H9 (cell line): ENCODE measurements around the gene MT1A. TPM values are rescaled to one million over a fixed set of nuclear protein-coding genes. Genes with fewer than 3 reads are reported as not detected.

Experiments used
- DNase-seq: peaks from one replicate; pipeline ENCODE4 v3.0.0-alpha.2; 2017
- H2AFZ ChIP-seq: one replicate; pipeline ENCODE4 v1.6.1; 2013; ENCODE audit warnings: mild to moderate bottlenecking, low read length, control low read depth, moderate library complexity
- H2AK5ac ChIP-seq: 2 replicates; pipeline ENCODE4 v1.6.1; 2013; ENCODE audit warnings: low read length, control low read depth, mixed read lengths; ENCODE audit not compliant: insufficient read length
- H2BK120ac ChIP-seq: one replicate; pipeline ENCODE4 v1.6.1; 2013; ENCODE audit warnings: low read depth, mild to moderate bottlenecking, low read length, control low read depth, inconsistent platforms; ENCODE audit not compliant: poor library complexity, severe bottlenecking
- H2BK12ac ChIP-seq: 2 replicates; pipeline ENCODE4 v1.6.1; 2013; ENCODE audit warnings: low read length, control low read depth, mixed read lengths, low read depth; ENCODE audit not compliant: insufficient read length
- H2BK15ac ChIP-seq: 2 replicates; pipeline ENCODE4 v1.6.1; 2013; ENCODE audit warnings: low read depth, low read length, control low read depth
- H2BK20ac ChIP-seq: one replicate; pipeline ENCODE4 v1.6.1; 2013; ENCODE audit warnings: low read depth, mild to moderate bottlenecking, low read length, control low read depth, inconsistent platforms; ENCODE audit not compliant: poor library complexity, severe bottlenecking
- H2BK5ac ChIP-seq: 2 replicates; pipeline ENCODE4 v1.6.1; 2013; ENCODE audit warnings: low read length, control low read depth, mixed read lengths; ENCODE audit not compliant: insufficient read length
- H3K14ac ChIP-seq: 2 replicates; pipeline ENCODE4 v1.6.1; 2013; ENCODE audit warnings: low read length, control low read depth; ENCODE audit not compliant: insufficient read depth
- H3K18ac ChIP-seq: 2 replicates; pipeline ENCODE4 v1.6.1; 2013; ENCODE audit warnings: low read depth, mild to moderate bottlenecking, mixed read lengths, low read length, control low read depth; ENCODE audit not compliant: insufficient read length
- H3K23ac ChIP-seq: 2 replicates; pipeline ENCODE4 v1.6.1; 2013; ENCODE audit warnings: low read length, control low read depth, mixed read lengths, low read depth; ENCODE audit not compliant: insufficient read length
- H3K23me2 ChIP-seq: 2 replicates; pipeline ENCODE4 v1.6.1; 2013; ENCODE audit warnings: low read depth, mild to moderate bottlenecking, mixed read lengths, low read length, control low read depth; ENCODE audit not compliant: insufficient read length, poor library complexity, severe bottlenecking
- H3K27ac ChIP-seq: 2 replicates; pipeline ENCODE4 v1.5.1; 2013; ENCODE audit warnings: low read length, control low read depth, mixed read lengths, low read depth; ENCODE audit not compliant: insufficient read length
- H3K27me3 ChIP-seq: 2 replicates; pipeline ENCODE4 v1.6.1; 2013; ENCODE audit warnings: low read length, control low read depth, inconsistent platforms; ENCODE audit not compliant: insufficient read depth
- H3K4ac ChIP-seq: 2 replicates; pipeline ENCODE4 v1.6.1; 2013; ENCODE audit warnings: low read depth, mild to moderate bottlenecking, control low read depth, inconsistent platforms, low read length, moderate library complexity
- H3K4me1 ChIP-seq: 2 replicates; pipeline ENCODE4 v1.6.1; 2013; ENCODE audit warnings: low read length, control low read depth, inconsistent platforms; ENCODE audit not compliant: insufficient read depth
- H3K4me2 ChIP-seq: 2 replicates; pipeline ENCODE4 v1.6.1; 2013; ENCODE audit warnings: low read length, control low read depth, mixed read lengths; ENCODE audit not compliant: insufficient read length, insufficient read depth
- H3K56ac ChIP-seq: 2 replicates; pipeline ENCODE4 v1.6.1; 2013; ENCODE audit warnings: low read depth, mild to moderate bottlenecking, mixed read lengths, low read length, control low read depth; ENCODE audit not compliant: insufficient read length
- H3K79me1 ChIP-seq: 2 replicates; pipeline ENCODE4 v1.6.1; 2013; ENCODE audit warnings: low read depth, mild to moderate bottlenecking, moderate library complexity, low read length, control low read depth, inconsistent platforms; ENCODE audit not compliant: insufficient read depth, poor library complexity, severe bottlenecking
- H3K79me2 ChIP-seq: 2 replicates; pipeline ENCODE4 v1.6.1; 2013; ENCODE audit warnings: low read length, control low read depth, inconsistent platforms; ENCODE audit not compliant: insufficient read depth
- H3K9ac ChIP-seq: 2 replicates; pipeline ENCODE4 v1.6.1; 2013; ENCODE audit warnings: low read length, control low read depth, mixed read lengths; ENCODE audit not compliant: insufficient read length; ENCODE audit errors: extremely low read depth
- H3K9me3 ChIP-seq: one replicate; pipeline ENCODE4 v1.6.1; 2013; ENCODE audit warnings: low read depth, low read length, inconsistent platforms; ENCODE audit not compliant: control insufficient read depth
- H3T11ph ChIP-seq: one replicate; pipeline ENCODE4 v1.6.1; 2013; ENCODE audit warnings: mild to moderate bottlenecking, low read length, control low read depth, inconsistent platforms
- H4K20me1 ChIP-seq: one replicate; pipeline ENCODE4 v1.6.1; 2013; ENCODE audit not compliant: control insufficient read depth, insufficient read length, insufficient read depth
- H4K5ac ChIP-seq: 2 replicates; pipeline ENCODE4 v1.6.1; 2013; ENCODE audit warnings: low read depth, mild to moderate bottlenecking, mixed read lengths, low read length, control low read depth; ENCODE audit not compliant: insufficient read length
- H4K8ac ChIP-seq: replicated peaks from 2 replicates; pipeline ENCODE4 v1.6.1; 2013; ENCODE audit warnings: low read length, control low read depth, mixed read lengths, low read depth; ENCODE audit not compliant: insufficient read length
- H4K91ac ChIP-seq: 2 replicates; pipeline ENCODE4 v1.6.1; 2013; ENCODE audit warnings: low read depth, mild to moderate bottlenecking, moderate library complexity, mixed read lengths, low read length, control low read depth; ENCODE audit not compliant: insufficient read length
- H3K27ac Mint-ChIP-seq, 3 experiments: 2 replicates in 2 of 3; 3 replicates in 1 of 3; pipeline ENCODE4 v1.8.0; 2020 to 2021; ENCODE audit warnings: mixed read lengths in 3 of 3, mild to moderate bottlenecking in 1 of 3, moderate library complexity in 1 of 3
- H3K27me3 Mint-ChIP-seq: 2 replicates; pipeline ENCODE4 v1.8.0; 2021; ENCODE audit warnings: low read depth, mild to moderate bottlenecking, moderate library complexity, mixed read lengths
- H3K36me3 Mint-ChIP-seq, 3 experiments: 2 replicates in 2 of 3; 3 replicates in 1 of 3; pipeline ENCODE4 v1.8.0; 2020 to 2021; ENCODE audit warnings: low read depth in 3 of 3, mixed read lengths in 3 of 3; ENCODE audit not compliant: insufficient read depth in 1 of 3
- H3K4me1 Mint-ChIP-seq, 2 experiments: 2 replicates each; pipeline ENCODE4 v1.8.0; 2020; ENCODE audit warnings: mixed read lengths in 2 of 2
- H3K4me3 Mint-ChIP-seq, 2 experiments: 2 replicates in 1 of 2; 3 replicates in 1 of 2; pipeline ENCODE4 v1.8.0; 2020 to 2021; ENCODE audit warnings: mild to moderate bottlenecking in 2 of 2, mixed read lengths in 2 of 2, moderate library complexity in 1 of 2
- H3K9me3 Mint-ChIP-seq, 2 experiments: 2 replicates in 1 of 2; 3 replicates in 1 of 2; pipeline ENCODE4 v1.8.0; 2020; ENCODE audit warnings: mild to moderate bottlenecking in 2 of 2, mixed read lengths in 2 of 2, moderate library complexity in 1 of 2
- CTCF ChIP-seq: fragments of 200-600 bp; sonication (generic); conservative IDR thresholded peaks from 3 replicates; pipeline ENCODE4 v1.8.0; 2021; ENCODE audit warnings: antibody characterized with exemption, mild to moderate bottlenecking
- WGBS: extraction: QIAGEN DNeasy Blood & Tissue Kit; methylation state at CpG from one replicate; pipeline ENCODE4 v1.1.7; 2013; ENCODE audit warnings: missing lambda C conversion rate, low lambda C conversion rate, mixed read lengths; ENCODE audit not compliant: insufficient read length; ENCODE audit errors: extremely low coverage; 5-methylcytosine and 5-hydroxymethylcytosine counted together
- total RNA-seq: library from RNA; stranded (reverse); gene quantifications from 2 replicates; pipeline ENCODE4 v1.2.1, GENCODE V29; 2021

MT1A gene
- total RNA-seq, 1 experiment from 2014 or later, result not detected

- TF ChIP-seq CTCF, result no peak
- Histone ChIP-seq H2AK5ac (no peak overlapping the region), H3K9ac (no peak overlapping the region), H3K79me1 (no peaks in the 10 kb centered on the region), H3K79me2 (no peaks in the 10 kb centered on the region), H3K27ac (no peak overlapping the region), H3K23me2 (peaks cover 5% of the 10 kb centered on the region), H3K14ac (no peak overlapping the region), H4K20me1 (no peaks in the 10 kb centered on the region), H2BK12ac (no peak overlapping the region), H3K23ac (no peak overlapping the region), H3T11ph (no peak overlapping the region), H2BK20ac (no peak overlapping the region), H4K5ac (no peak overlapping the region), H2BK120ac (no peak overlapping the region), H4K8ac (no peak overlapping the region), H3K18ac (no peak overlapping the region), H2AFZ (no peak overlapping the region), H3K4me2 (no peak overlapping the region), H2BK15ac (no peak overlapping the region), H3K56ac (no peak overlapping the region), H3K4ac (no peak overlapping the region), H3K9me3 (no peaks in the 10 kb centered on the region), H2BK5ac (no peak overlapping the region), H3K27me3 (peaks cover 5% of the 10 kb centered on the region; the same call in 1 of the 2 replicates), H4K91ac (no peak overlapping the region), H3K4me1 (peaks cover 2% of the 10 kb centered on the region; the same call in 1 of the 2 replicates)
- H3K36me3 Mint-ChIP-seq, result no peaks in the 10 kb centered on the region
- DNase-seq, result no peak
- H3K27me3 Mint-ChIP-seq, result peaks cover 74% of the 10 kb centered on the region
- WGBS, result no CpG with 5 or more reads among the region's 7 CpGs
- H3K27ac Mint-ChIP-seq, result no peak overlapping the region
- no peaks in the 10 kb centered on the region for H3K9me3 Mint-ChIP-seq
- H3K4me1 Mint-ChIP-seq, result peaks cover 8 to 12% of the 10 kb centered on the region in 2 experiments
- H3K4me3 Mint-ChIP-seq, result no peak overlapping the region; a peak in 1 of 5 replicates
Measured at GRCh38 chr16:56653218-56653617, 14.8 kb downstream of the MT1A start.
